Mesothelial cell of epicardium (in vitro differentiated cells): ENCODE results near the gene MAGEA3. TPM values are rescaled to one million over a fixed set of nuclear protein-coding genes. Genes with fewer than 3 reads are reported as not detected.
"Not testable (repeated sequence)": the region's sequence is repeated elsewhere in the genome, so short reads cannot be mapped to it uniquely, and the experiment has no call there.

Experiments
- DNase-seq, 2 experiments: peaks; one replicate each; pipeline ENCODE4 v3.0.0; 2021; ENCODE audit warnings: low spot score in 2 of 2; ENCODE audit not compliant: unreplicated experiment in 2 of 2
- H3K27ac Mint-ChIP-seq: 2 replicates; pipeline ENCODE4 v1.8.0; 2021; ENCODE audit warnings: mixed read lengths
- H3K27me3 Mint-ChIP-seq: 2 replicates; pipeline ENCODE4 v1.8.0; 2021; ENCODE audit warnings: low read depth, mixed read lengths
- H3K36me3 Mint-ChIP-seq: 2 replicates; pipeline ENCODE4 v1.8.0; 2021; ENCODE audit warnings: mixed read lengths
- H3K4me1 Mint-ChIP-seq: 2 replicates; pipeline ENCODE4 v1.8.0; 2021; ENCODE audit warnings: mixed read lengths
- H3K4me3 Mint-ChIP-seq: 2 replicates; pipeline ENCODE4 v1.8.0; 2021; ENCODE audit warnings: mild to moderate bottlenecking, moderate library complexity, mixed read lengths
- H3K9me3 Mint-ChIP-seq: 2 replicates; pipeline ENCODE4 v1.8.0; 2021; ENCODE audit warnings: mixed read lengths
- total RNA-seq: library from RNA; stranded (reverse); gene quantifications from 3 replicates; pipeline ENCODE4 v1.2.1, GENCODE V29; 2021
- TF ChIP-seq, protein P1 (sequence below): fragments of 200-600 bp; sonication (generic); IDR thresholded peaks from one replicate; pipeline ENCODE4 v1.5.0; 2021; ENCODE audit warnings: antibody characterized with exemption; ENCODE audit not compliant: unreplicated experiment

The MAGEA3 gene
- total RNA-seq, 1 donor from 2014 or later, result not detected

DNA sequence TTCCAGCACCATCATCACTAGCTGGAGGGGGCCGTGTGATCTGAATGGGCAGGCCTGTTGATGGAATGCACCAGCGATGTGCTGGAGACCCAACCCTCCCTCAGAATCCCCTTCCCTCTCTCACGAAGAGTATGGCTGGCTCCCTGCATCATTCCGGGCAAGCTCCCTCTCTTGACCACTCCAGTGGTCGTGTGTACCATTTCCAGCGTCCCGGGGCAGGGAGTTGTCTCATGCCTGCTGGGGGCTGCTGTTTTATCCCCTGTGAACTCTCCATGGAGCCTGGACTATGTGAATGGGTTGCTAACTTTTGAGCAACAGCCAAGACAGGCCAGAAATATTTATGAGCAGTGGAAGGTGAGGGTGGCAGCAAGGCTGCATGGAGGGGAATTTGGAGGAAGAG is 26.8 kb downstream of the MAGEA3 start:
- DNase-seq, result no peak
- peaks cover 26% of the 10 kb centered on the region for H3K9me3 Mint-ChIP-seq
- H3K4me3 Mint-ChIP-seq, result no peak overlapping the region

DNA sequence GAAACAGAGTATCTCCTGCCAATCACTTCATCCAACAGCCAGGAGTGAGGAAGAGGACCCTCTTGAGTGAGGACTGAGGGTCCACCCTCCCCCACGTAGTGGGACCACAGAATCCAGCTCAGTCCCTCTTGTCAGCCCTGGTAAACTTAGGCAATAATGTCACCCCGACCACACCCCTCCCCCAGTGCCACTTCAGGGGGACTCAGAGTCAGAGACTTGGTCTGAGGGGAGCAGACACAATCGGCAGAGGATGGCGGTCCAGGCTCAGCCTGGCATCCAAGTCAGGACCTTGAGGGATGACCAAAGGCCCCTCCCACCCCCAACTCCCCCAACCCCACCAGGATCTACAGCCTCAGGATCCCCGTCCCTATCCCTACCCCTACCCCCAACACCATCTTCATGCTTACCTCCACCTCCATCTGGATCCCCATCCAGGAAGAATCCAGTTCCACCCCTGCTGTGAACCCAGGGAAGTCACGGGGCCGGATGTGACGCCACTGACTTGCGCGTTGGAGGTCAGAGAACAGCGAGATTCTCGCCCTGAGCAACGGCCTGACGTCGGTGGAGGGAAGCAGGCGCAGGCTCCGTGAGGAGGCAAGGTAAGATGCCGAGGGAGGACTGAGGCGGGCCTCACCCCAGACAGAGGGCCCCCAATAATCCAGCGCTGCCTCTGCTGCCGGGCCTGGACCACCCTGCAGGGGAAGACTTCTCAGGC is 34.8 kb downstream of the MAGEA3 start, which contains the start of the genes CSAG1 and MAGEA12:
Gene CSAG1, minus strand, starts transcription at position 461 of the 715 bp plus-strand sequence. CDS start 1,261 bp downstream, outside the sequence.
Gene MAGEA12, plus strand, starts transcription at position 497 of the 715 bp plus-strand sequence. CDS start 2,405 bp downstream, outside the sequence.
- Mint-ChIP-seq H3K27me3 (peaks cover 16% of the 10 kb centered on the region), H3K36me3 (no peaks in the 10 kb centered on the region), H3K4me1 (no peaks in the 10 kb centered on the region), H3K9me3 (peaks cover 11% of the 10 kb centered on the region), H3K27ac (no peak within 1 kb of the TSS), H3K4me3 (no peak within 1 kb of the TSS)
- TF ChIP-seq, protein P1, sequence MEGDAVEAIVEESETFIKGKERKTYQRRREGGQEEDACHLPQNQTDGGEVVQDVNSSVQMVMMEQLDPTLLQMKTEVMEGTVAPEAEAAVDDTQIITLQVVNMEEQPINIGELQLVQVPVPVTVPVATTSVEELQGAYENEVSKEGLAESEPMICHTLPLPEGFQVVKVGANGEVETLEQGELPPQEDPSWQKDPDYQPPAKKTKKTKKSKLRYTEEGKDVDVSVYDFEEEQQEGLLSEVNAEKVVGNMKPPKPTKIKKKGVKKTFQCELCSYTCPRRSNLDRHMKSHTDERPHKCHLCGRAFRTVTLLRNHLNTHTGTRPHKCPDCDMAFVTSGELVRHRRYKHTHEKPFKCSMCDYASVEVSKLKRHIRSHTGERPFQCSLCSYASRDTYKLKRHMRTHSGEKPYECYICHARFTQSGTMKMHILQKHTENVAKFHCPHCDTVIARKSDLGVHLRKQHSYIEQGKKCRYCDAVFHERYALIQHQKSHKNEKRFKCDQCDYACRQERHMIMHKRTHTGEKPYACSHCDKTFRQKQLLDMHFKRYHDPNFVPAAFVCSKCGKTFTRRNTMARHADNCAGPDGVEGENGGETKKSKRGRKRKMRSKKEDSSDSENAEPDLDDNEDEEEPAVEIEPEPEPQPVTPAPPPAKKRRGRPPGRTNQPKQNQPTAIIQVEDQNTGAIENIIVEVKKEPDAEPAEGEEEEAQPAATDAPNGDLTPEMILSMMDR, result no peak
- DNase-seq, result no peak

More for the DNA sequence above, 26.8 kb downstream of the MAGEA3 start:
- TF ChIP-seq, protein P1, result no peak
- Mint-ChIP-seq H3K4me1 (no peaks in the 10 kb centered on the region), H3K36me3 (no peaks in the 10 kb centered on the region), H3K27me3 (peaks cover 9% of the 10 kb centered on the region), H3K27ac (no peak overlapping the region)

DNA sequence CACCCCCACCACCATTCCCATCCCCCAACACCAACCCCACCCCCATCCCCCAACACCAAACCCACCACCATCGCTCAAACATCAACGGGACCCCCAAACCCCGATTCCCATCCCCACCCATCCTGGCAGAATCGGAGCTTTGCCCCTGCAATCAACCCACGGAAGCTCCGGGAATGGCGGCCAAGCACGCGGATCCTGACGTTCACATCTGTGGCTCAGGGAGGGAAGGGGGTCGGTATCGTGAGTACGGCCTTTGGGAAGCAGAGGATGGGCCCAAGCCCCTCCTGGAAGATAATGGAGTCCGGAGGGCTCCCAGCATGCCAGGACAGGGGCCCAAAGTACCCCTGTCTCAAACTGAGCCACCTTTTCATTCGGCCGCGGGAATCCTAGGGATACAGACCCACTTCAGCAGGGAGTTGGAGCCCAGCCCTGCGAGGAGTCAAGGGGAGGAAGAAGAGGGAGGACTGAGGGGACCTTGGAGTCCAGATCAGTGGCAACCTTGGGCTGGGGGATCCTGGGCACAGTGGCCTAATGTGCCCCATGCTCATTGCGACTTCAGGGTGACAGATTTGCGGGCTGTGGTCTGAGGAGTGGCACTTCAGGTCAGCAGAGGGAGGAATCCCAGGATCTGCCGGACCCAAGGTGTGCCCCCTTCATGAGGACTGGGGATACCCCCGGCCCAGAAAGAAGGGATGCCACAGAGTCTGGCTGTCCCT is 35.7 kb downstream of the MAGEA3 start:
- DNase-seq, result not testable (repeated sequence)

DNA sequence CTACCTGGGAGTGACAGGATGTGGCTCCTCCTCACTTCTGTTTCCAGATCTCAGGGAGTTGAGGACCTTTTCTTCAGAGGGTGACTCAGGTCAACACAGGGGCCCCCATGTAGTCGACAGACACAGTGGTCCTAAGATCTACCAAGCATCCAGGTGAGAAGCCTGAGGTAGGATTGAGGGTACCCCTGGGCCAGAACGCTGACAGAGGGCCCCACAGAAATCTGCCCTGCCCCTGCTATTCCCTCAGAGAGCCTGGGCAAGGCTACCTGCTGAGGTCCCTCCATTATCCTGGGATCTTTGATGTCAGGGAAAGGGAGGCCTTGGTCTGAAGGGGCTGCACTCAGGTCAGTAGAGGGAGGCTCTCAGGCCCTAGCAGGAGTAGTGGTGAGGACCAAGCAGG is 36.5 kb downstream of the MAGEA3 start:
- TF ChIP-seq, protein P1, result no peak
- peaks cover 13% of the 10 kb centered on the region for H3K9me3 Mint-ChIP-seq
- no peak for DNase-seq

More for the DNA sequence above, 35.7 kb downstream of the MAGEA3 start:
- Mint-ChIP-seq H3K27me3 (peaks cover 13% of the 10 kb centered on the region), H3K9me3 (peaks cover 11% of the 10 kb centered on the region)
- not testable (repeated sequence) for H3K36me3 Mint-ChIP-seq, H3K4me1 Mint-ChIP-seq, H3K4me3 Mint-ChIP-seq, H3K27ac Mint-ChIP-seq

DNA sequence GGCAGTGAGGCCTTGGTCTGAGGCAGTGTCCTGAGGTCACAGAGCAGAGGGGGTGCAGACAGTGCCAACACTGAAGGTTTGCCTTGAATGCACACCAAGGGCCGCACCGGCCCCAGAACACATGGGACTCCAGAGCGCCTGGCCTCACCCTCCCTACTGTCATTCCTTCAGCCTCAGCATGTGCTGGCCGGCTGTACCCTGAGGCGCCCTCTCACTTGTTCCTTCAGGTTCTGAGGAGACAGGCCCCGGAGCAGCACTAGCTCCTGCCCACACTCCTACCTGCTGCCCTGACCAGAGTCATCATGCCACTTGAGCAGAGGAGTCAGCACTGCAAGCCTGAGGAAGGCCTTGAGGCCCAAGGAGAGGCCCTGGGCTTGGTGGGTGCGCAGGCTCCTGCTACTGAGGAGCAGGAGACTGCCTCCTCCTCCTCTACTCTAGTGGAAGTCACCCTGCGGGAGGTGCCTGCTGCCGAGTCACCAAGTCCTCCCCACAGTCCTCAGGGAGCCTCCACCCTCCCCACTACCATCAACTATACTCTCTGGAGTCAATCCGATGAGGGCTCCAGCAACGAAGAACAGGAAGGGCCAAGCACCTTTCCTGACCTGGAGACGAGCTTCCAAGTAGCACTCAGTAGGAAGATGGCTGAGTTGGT is 37.4 kb downstream of the MAGEA3 start:
- Mint-ChIP-seq H3K4me1 (no peaks in the 10 kb centered on the region), H3K9me3 (peaks cover 17% of the 10 kb centered on the region), H3K27ac (no peak overlapping the region), H3K27me3 (peaks cover 10% of the 10 kb centered on the region), H3K36me3 (no peaks in the 10 kb centered on the region), H3K4me3 (no peak overlapping the region)
- TF ChIP-seq, protein P1, result no peak
- DNase-seq, result no peak

More for the DNA sequence above, 36.5 kb downstream of the MAGEA3 start:
- Mint-ChIP-seq H3K27ac (no peak overlapping the region), H3K27me3 (peaks cover 12% of the 10 kb centered on the region), H3K4me3 (no peak overlapping the region), H3K36me3 (no peaks in the 10 kb centered on the region), H3K4me1 (no peaks in the 10 kb centered on the region)

DNA sequence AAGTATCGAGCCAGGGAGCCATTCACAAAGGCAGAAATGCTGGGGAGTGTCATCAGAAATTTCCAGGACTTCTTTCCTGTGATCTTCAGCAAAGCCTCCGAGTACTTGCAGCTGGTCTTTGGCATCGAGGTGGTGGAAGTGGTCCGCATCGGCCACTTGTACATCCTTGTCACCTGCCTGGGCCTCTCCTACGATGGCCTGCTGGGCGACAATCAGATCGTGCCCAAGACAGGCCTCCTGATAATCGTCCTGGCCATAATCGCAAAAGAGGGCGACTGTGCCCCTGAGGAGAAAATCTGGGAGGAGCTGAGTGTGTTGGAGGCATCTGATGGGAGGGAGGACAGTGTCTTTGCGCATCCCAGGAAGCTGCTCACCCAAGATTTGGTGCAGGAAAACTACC is 37.9 kb downstream of the MAGEA3 start:
- H3K27ac Mint-ChIP-seq, DNase-seq: not testable (repeated sequence)
- H3K9me3 Mint-ChIP-seq, result peaks cover 21% of the 10 kb centered on the region

More for the DNA sequence above, 37.9 kb downstream of the MAGEA3 start:
- H3K4me1 Mint-ChIP-seq, H3K27me3 Mint-ChIP-seq, H3K36me3 Mint-ChIP-seq, H3K4me3 Mint-ChIP-seq: not testable (repeated sequence)
